Measurements from ENCODE around the gene PDLIM4. TPM values are rescaled to one million over a fixed set of nuclear protein-coding genes. Genes with fewer than 3 reads are reported as not detected.

PDLIM4 gene
- total RNA-seq, 1 donor from 2014 or later, result 56.6 TPM

DNA sequence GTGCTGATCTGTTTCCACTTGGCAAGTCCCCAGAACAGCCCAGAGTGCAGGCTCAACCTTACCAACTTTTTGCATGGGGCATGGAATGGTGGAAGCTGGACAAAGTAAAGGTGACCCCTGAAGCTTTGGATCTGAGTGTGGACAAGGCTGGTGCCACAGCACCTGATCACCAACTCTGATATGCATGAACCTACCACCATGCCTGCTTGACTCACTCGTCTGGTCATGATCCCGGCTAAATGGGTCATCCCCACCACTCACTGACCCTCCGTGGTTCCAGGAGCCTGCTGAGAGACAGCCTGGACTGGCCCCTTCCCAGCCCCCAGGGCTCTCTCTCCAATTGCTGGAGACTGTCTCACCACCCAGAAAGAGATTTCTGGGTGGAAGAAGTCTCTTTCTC lies 22.3 kb downstream of the PDLIM4 start:
- no peaks in the 10 kb centered on the region for H3K9me3 ChIP-seq (ENCODE audit: insufficient read depth, low read depth, low read length)
- H3K4me3 Mint-ChIP-seq (ENCODE audit: unreplicated experiment), result no peak overlapping the region

DNA sequence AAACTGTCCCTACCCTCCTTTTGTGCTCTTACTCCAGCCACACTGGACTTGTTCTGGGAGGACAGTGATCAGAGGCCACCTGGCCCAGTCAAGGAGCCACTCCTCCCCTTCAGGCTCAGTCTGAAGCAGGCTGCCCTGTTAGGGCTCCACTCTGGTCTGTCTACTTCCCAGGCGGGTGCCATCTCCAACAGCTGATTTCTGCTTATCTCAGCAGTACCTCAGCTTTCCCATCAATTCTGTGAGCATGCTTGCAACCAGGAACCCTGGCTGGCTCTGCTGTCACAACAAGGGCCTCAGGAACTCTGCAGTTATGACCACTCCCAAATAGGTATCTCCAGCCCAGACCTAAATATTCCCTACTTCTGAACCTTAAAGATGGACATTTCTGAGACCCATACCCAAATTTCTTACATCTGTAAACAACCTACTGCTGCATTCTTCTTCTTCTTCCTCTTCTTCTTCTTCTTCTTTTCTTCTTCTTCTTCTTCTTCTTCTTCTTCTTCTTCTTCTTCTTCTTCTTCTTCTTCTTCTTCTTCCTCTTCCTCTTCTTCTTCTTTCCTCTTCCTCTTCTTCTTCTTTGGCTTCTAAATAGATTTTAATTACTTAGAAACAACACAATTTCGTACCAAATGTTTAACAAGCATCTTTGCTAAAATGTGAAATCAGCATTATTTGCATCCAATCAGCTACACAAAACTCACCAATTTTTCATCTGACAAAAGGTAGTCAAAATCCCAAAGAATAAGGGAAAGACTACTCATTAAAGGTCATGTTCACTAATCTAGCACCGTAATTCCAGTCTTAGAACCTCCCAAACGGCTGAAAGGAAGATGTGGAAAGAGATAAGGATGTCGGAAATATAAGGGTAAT lies 23.1 kb downstream of the PDLIM4 start:
- Histone ChIP-seq H3K27me3 (ENCODE audit: insufficient read depth, low read length) (no peaks in the 10 kb centered on the region), H3K27ac (ENCODE audit: low read depth, low read length) (no peak overlapping the region), H2AFZ (ENCODE audit: low read depth, low read length) (no peak overlapping the region), H3K9me3 (ENCODE audit: insufficient read depth, low read depth, low read length) (no peaks in the 10 kb centered on the region), H3K4me1 (ENCODE audit: insufficient read depth, low read length) (no peaks in the 10 kb centered on the region), H3K4me2 (ENCODE audit: low read length) (no peak overlapping the region), H3K4me3 (ENCODE audit: insufficient read depth, low read depth, low read length) (no peak overlapping the region), H3K9ac (ENCODE audit: low read length) (no peak overlapping the region), H3K79me2 (ENCODE audit: insufficient read depth, low read length) (no peaks in the 10 kb centered on the region), H4K20me1 (ENCODE audit: insufficient read depth, low read length) (no peaks in the 10 kb centered on the region), H3K36me3 (ENCODE audit: insufficient read depth, low read length) (no peaks in the 10 kb centered on the region)
- Mint-ChIP-seq H3K4me3 (ENCODE audit: unreplicated experiment) (no peak overlapping the region), H3K9me3 (ENCODE audit: unreplicated experiment) (peaks cover 3% of the 10 kb centered on the region), H3K27me3 (ENCODE audit: low read depth, unreplicated experiment) (peaks cover 7% of the 10 kb centered on the region), H3K27ac (ENCODE audit: unreplicated experiment) (no peak overlapping the region), H3K36me3 (ENCODE audit: low read depth, unreplicated experiment) (peaks cover 4% of the 10 kb centered on the region), H3K4me1 (ENCODE audit: low read depth, unreplicated experiment) (peaks cover 6% of the 10 kb centered on the region)
- DNase-seq (ENCODE audit: low read depth) (no peak), FAIRE-seq (no peak)
- TF ChIP-seq EZH2 (IDR thresholded peaks at IDR 0.05; ENCODE audit: insufficient read depth, low read length), result no peak
- TF ChIP-seq, protein P1, sequence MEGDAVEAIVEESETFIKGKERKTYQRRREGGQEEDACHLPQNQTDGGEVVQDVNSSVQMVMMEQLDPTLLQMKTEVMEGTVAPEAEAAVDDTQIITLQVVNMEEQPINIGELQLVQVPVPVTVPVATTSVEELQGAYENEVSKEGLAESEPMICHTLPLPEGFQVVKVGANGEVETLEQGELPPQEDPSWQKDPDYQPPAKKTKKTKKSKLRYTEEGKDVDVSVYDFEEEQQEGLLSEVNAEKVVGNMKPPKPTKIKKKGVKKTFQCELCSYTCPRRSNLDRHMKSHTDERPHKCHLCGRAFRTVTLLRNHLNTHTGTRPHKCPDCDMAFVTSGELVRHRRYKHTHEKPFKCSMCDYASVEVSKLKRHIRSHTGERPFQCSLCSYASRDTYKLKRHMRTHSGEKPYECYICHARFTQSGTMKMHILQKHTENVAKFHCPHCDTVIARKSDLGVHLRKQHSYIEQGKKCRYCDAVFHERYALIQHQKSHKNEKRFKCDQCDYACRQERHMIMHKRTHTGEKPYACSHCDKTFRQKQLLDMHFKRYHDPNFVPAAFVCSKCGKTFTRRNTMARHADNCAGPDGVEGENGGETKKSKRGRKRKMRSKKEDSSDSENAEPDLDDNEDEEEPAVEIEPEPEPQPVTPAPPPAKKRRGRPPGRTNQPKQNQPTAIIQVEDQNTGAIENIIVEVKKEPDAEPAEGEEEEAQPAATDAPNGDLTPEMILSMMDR (IDR thresholded peaks at IDR 0.05; ENCODE audit: insufficient read depth, low read depth, low read length), result no peak

More for the DNA sequence above, 22.3 kb downstream of the PDLIM4 start:
- no peaks in the 10 kb centered on the region for H3K36me3 ChIP-seq (ENCODE audit: insufficient read depth, low read length)
- H3K4me2 ChIP-seq (ENCODE audit: low read length), result no peak overlapping the region
- H3K4me1 Mint-ChIP-seq (ENCODE audit: low read depth, unreplicated experiment), result peaks cover 12% of the 10 kb centered on the region
- FAIRE-seq (no peak), DNase-seq (ENCODE audit: low read depth) (no peak)
- H3K36me3 Mint-ChIP-seq (ENCODE audit: low read depth, unreplicated experiment), result peaks cover 10% of the 10 kb centered on the region
- peaks cover 3% of the 10 kb centered on the region for H3K9me3 Mint-ChIP-seq (ENCODE audit: unreplicated experiment)
- H3K9ac ChIP-seq (ENCODE audit: low read length), result no peak overlapping the region
- H3K79me2 ChIP-seq (ENCODE audit: insufficient read depth, low read length), result no peaks in the 10 kb centered on the region
- H3K27me3 ChIP-seq (ENCODE audit: insufficient read depth, low read length), result no peaks in the 10 kb centered on the region
- H3K4me3 ChIP-seq (ENCODE audit: insufficient read depth, low read depth, low read length), result no peak overlapping the region
- H4K20me1 ChIP-seq (ENCODE audit: insufficient read depth, low read length), result peaks cover 4% of the 10 kb centered on the region
- no peak overlapping the region for H2AFZ ChIP-seq (ENCODE audit: low read depth, low read length)
- H3K27me3 Mint-ChIP-seq (ENCODE audit: low read depth, unreplicated experiment), result peaks cover 7% of the 10 kb centered on the region
- no peaks in the 10 kb centered on the region for H3K4me1 ChIP-seq (ENCODE audit: insufficient read depth, low read length)
- H3K27ac ChIP-seq (ENCODE audit: low read depth, low read length), result no peak overlapping the region
- no peak overlapping the region for H3K27ac Mint-ChIP-seq (ENCODE audit: unreplicated experiment)
- TF ChIP-seq EZH2 (IDR thresholded peaks at IDR 0.05; ENCODE audit: insufficient read depth, low read length), result no peak
- TF ChIP-seq, protein P1 (IDR thresholded peaks at IDR 0.05; ENCODE audit: insufficient read depth, low read depth, low read length), result no peak

Measured in astrocyte (in vitro differentiated cells and primary cell).